ENCODE measurements around the gene HSPB6. TPM values are rescaled to one million over a fixed set of nuclear protein-coding genes. Genes with fewer than 3 reads are reported as not detected.
A peak's percentile ranks its signal among the peaks of the same experiment; 100 is the strongest.

HSPB6 gene
- total RNA-seq, 2 donors from 2014 or later, result 0.33 to 0.90 TPM

DNA sequence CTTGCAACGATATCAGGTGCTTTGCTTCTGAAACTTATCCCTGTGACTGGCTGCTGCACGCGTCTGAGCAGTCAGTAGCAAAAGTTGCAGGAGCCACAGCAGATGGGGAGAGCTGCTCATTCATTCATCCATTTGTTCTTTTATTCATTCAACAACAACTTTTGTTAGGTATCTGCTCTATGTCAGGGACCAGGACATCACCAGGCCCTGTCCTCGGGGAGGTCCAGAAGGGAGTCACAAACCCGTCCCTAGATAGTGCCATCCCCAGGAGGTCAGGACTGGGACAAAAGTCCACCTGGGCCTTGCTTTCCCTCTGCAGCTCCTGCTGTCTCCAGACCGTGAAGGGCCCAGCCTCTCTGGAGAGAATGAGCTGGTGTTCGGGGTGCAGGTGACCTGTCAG is 21.1 kb upstream of the HSPB6 start:
- no peak overlapping the region for H3K9ac ChIP-seq (ENCODE audit: extremely low read depth, low read length, poor library complexity, severe bottlenecking)
- WGBS, 2 experiments (ENCODE audit: insufficient coverage in 1 of 2, insufficient read length in 1 of 2), result 90 to 96% methylated on average over 5 to 7 of the region's 7 CpGs
- no peaks in the 10 kb centered on the region for H3K9me3 Mint-ChIP-seq

DNA sequence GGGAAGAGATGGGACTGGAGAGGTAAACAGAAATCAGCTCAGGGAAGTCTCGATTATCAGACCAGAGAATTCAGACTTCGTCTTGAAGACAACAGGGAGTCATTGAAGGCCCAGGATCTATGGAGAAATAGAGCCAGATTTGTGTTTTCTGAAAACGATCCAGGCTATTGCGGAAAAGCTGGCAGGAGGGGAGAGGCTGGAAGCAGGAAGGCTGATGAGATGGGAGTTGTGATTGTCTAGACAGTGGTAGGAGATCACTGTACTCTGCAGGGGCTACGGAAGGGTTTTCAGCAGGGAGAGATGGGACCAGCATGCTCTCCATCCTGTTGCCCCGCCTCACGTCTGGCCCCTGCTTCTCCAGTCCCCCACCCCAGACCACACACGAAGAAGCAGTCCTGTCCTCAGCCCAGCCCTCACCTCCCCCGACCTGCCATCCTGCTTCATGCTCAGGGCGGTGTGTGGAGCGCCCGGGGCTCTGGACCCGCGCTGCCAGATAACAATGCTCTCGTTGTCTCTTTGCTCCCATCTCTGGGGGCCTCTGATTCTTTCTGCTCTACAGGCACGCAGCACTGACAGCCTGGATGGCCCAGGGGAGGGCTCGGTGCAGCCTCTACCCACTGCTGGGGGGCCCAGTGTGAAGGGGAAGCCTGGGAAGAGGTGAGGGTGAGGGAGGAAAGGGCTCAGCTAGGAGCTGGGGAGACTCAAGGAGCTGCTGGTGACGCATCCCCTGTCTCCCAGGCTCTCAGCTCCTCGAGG is 20.4 kb upstream of the HSPB6 start:
- Histone ChIP-seq H3K27ac (ENCODE audit: low read depth, low read length) (no peak overlapping the region), H3K4me1 (ENCODE audit: control insufficient read depth, insufficient read depth, low read length) (peaks cover 3% of the 10 kb centered on the region), H3K9me3 (ENCODE audit: control insufficient read depth, low read length) (no peaks in the 10 kb centered on the region), H3K4me3 (ENCODE audit: low read length) (no peak overlapping the region), H3K27me3 (ENCODE audit: control insufficient read depth, insufficient read depth, low read length, poor library complexity, severe bottlenecking) (peaks cover 11% of the 10 kb centered on the region), H3K36me3 (ENCODE audit: control insufficient read depth, insufficient read depth, low read length) (no peaks in the 10 kb centered on the region), H3K9ac (ENCODE audit: extremely low read depth, low read length, poor library complexity, severe bottlenecking) (no peak overlapping the region)
- WGBS, 2 experiments (ENCODE audit: insufficient coverage in 1 of 2, insufficient read length in 1 of 2), result 46 to 52% methylated on average over 16 to 19 of the region's 19 CpGs
- Mint-ChIP-seq H3K4me1 (peaks cover 15% of the 10 kb centered on the region), H3K27ac (no peak overlapping the region), H3K4me3 (peak overlapping the region; percentile 6), H3K27me3 (ENCODE audit: insufficient read depth) (peaks cover 39% of the 10 kb centered on the region), H3K36me3 (ENCODE audit: low read depth) (no peaks in the 10 kb centered on the region), H3K9me3 (no peaks in the 10 kb centered on the region)
- DNase-seq, result peak; percentile 75
- TF ChIP-seq, protein P1, sequence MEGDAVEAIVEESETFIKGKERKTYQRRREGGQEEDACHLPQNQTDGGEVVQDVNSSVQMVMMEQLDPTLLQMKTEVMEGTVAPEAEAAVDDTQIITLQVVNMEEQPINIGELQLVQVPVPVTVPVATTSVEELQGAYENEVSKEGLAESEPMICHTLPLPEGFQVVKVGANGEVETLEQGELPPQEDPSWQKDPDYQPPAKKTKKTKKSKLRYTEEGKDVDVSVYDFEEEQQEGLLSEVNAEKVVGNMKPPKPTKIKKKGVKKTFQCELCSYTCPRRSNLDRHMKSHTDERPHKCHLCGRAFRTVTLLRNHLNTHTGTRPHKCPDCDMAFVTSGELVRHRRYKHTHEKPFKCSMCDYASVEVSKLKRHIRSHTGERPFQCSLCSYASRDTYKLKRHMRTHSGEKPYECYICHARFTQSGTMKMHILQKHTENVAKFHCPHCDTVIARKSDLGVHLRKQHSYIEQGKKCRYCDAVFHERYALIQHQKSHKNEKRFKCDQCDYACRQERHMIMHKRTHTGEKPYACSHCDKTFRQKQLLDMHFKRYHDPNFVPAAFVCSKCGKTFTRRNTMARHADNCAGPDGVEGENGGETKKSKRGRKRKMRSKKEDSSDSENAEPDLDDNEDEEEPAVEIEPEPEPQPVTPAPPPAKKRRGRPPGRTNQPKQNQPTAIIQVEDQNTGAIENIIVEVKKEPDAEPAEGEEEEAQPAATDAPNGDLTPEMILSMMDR (conservative IDR thresholded peaks at IDR 0.05), result no peak

More for the DNA sequence above, 21.1 kb upstream of the HSPB6 start:
- no peak for DNase-seq
- no peak overlapping the region for H3K4me3 Mint-ChIP-seq
- H3K36me3 Mint-ChIP-seq (ENCODE audit: low read depth), result no peaks in the 10 kb centered on the region
- Histone ChIP-seq H3K36me3 (ENCODE audit: control insufficient read depth, insufficient read depth, low read length) (no peaks in the 10 kb centered on the region), H3K4me3 (ENCODE audit: low read length) (no peak overlapping the region), H3K9me3 (ENCODE audit: control insufficient read depth, low read length) (no peaks in the 10 kb centered on the region), H3K4me1 (ENCODE audit: control insufficient read depth, insufficient read depth, low read length) (peaks cover 3% of the 10 kb centered on the region), H3K27ac (ENCODE audit: low read depth, low read length) (no peak overlapping the region), H3K27me3 (ENCODE audit: control insufficient read depth, insufficient read depth, low read length, poor library complexity, severe bottlenecking) (peaks cover 11% of the 10 kb centered on the region)
- peaks cover 34% of the 10 kb centered on the region for H3K27me3 Mint-ChIP-seq (ENCODE audit: insufficient read depth)
- no peak overlapping the region for H3K27ac Mint-ChIP-seq
- TF ChIP-seq, protein P1 (conservative IDR thresholded peaks at IDR 0.05), result no peak
- H3K4me1 Mint-ChIP-seq, result peaks cover 15% of the 10 kb centered on the region

DNA sequence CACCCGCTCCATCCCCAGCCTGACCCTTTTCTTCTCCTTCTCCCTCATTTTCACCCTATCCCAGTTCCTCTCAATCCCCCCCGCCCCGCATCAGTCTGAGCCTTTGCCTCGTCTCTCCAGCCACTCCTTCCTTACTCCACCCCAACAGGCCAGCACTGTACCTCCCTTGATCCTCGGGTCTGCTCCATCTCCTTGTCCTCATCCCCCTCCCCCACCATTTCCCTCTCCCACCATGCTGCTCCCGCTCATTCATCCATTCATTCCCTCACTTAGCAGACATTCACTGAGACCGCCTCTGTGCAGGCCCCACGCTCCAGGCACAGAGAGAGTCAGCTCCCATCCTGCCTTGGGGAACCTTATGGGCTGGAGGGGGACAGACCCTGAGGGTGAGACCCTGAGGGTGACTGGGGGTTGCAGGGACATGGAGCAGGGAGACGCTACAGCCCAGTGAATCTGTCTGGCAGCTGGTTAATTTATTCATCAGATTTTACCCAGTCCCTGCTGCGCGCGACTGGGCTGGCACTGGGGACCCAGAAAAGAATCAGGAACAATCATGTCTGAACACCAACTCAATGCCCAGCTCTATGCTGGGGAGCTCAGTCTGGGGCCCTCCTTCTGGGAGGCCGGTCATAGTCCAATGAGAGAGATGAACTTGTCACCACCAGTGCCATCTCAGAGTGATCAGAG is 19.4 kb upstream of the HSPB6 start:
- peaks cover 15% of the 10 kb centered on the region for H3K4me1 Mint-ChIP-seq
- Histone ChIP-seq H3K36me3 (ENCODE audit: control insufficient read depth, insufficient read depth, low read length) (no peaks in the 10 kb centered on the region), H3K27ac (ENCODE audit: low read depth, low read length) (peak overlapping the region; percentile 63), H3K9me3 (ENCODE audit: control insufficient read depth, low read length) (no peaks in the 10 kb centered on the region), H3K4me1 (ENCODE audit: control insufficient read depth, insufficient read depth, low read length) (peaks cover 3% of the 10 kb centered on the region), H3K4me3 (ENCODE audit: low read length) (peak overlapping the region; percentile 72), H3K27me3 (ENCODE audit: control insufficient read depth, insufficient read depth, low read length, poor library complexity, severe bottlenecking) (peaks cover 11% of the 10 kb centered on the region), H3K9ac (ENCODE audit: extremely low read depth, low read length, poor library complexity, severe bottlenecking) (no peak overlapping the region)
- TF ChIP-seq, protein P1 (conservative IDR thresholded peaks at IDR 0.05), result no peak
- H3K36me3 Mint-ChIP-seq (ENCODE audit: low read depth), result no peaks in the 10 kb centered on the region
- H3K4me3 Mint-ChIP-seq, result peak overlapping the region; percentile 50
- H3K27me3 Mint-ChIP-seq (ENCODE audit: insufficient read depth), result peaks cover 39% of the 10 kb centered on the region
- WGBS, 2 experiments (ENCODE audit: insufficient coverage in 1 of 2, insufficient read length in 1 of 2), result 57 to 87% methylated on average over 6 to 13 of the region's 13 CpGs
- no peak for DNase-seq
- H3K27ac Mint-ChIP-seq, result no peak overlapping the region
- H3K9me3 Mint-ChIP-seq, result no peaks in the 10 kb centered on the region

All from endodermal cell (in vitro differentiated cells).